Cardiac fibroblast (primary cell): ENCODE results near the gene THEMIS2.
A peak's percentile ranks its signal among the peaks of the same experiment; 100 is the strongest.

Source experiments
- DNase-seq, 2 donors: peaks; one replicate each; pipeline versions ENCODE4 v3.0.0 to v3.0.0-alpha.2; 2010; ENCODE audit warnings: low read depth in 2 of 2
- H3K4me3 ChIP-seq, 2 donors: replicated peaks in 1 of 2; 1 replicate in 1 of 2; 2 replicates in 1 of 2; pipeline ENCODE4 v1.5.1; 2011; ENCODE audit warnings: low read depth in 2 of 2, low read length in 2 of 2, mild to moderate bottlenecking in 2 of 2, moderate library complexity in 1 of 2
- TF ChIP-seq, protein P1 (sequence below): IDR thresholded peaks from one replicate; pipeline ENCODE4 v1.5.1; 2011; ENCODE audit warnings: low read depth, mild to moderate bottlenecking, low read length, inconsistent platforms

Gene THEMIS2

DNA sequence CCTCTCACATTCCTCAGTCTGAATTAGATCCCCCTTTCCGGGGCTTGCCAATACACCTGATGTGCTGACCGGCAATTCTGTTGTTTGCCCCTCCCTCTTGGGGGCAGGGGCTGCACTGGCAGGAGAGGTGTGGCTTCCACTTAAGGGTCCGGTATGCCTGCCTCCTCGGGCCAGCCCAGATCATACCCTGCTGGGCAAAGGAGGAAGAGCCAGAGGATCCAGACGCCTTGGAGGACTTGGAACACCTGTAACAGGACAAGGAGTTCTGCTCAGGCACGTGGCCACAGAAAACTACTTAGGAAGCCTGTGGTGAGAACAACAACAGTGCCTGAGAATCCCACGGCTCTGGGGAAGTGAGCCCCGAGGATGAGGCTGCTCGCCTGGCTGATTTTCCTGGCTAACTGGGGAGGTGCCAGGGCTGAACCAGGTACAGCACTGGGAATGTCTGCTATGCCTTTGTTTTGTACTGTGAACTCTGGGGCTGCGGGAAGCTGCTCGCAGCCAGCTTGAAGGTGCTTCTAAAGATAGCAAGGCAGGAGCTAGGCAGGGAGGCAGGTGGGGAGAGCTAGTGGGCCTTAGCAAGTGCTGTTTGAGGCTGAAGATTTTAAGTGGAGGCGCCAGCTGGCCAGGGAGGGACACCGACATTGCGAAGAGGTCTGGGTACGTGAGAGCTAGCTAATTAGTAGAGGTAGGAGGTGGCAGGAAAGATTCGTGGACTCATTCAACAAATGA lies 62.6 kb downstream of the THEMIS2 start, which contains the start of gene SMPDL3B:
SMPDL3B (plus strand) TSS at position 183 of the 732 bp plus-strand sequence; CDS start at position 367, 184 bp downstream.
- H3K4me3 ChIP-seq = no peak within 1 kb of the TSS
- DNase-seq = peak in 1 of 2 donors; percentile 9

DNA sequence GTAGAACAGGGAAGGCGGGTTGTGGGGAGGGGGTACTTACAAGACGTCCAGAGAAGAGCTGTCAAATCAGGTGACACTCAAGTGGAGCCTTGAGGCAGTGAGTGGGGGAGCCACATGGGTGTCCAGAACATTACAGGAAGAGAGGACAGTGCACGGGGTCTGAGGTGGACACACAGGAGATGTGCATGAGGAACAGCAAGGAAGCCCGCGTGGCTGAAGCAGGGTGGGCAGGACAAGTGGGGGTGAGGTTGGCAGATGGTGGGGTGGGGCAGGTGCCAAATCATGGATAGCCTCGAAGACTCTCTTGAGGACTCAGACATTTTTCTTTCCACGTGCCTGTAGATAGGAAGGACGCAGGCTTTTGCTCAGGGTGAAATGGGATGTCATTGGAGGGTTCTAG lies 63.4 kb downstream of the THEMIS2 start:
- H3K4me3 ChIP-seq = no peak overlapping the region
- no peak for DNase-seq

More for the DNA sequence above, 62.6 kb downstream of the THEMIS2 start, which contains the start of gene SMPDL3B:
- TF ChIP-seq, protein P1, sequence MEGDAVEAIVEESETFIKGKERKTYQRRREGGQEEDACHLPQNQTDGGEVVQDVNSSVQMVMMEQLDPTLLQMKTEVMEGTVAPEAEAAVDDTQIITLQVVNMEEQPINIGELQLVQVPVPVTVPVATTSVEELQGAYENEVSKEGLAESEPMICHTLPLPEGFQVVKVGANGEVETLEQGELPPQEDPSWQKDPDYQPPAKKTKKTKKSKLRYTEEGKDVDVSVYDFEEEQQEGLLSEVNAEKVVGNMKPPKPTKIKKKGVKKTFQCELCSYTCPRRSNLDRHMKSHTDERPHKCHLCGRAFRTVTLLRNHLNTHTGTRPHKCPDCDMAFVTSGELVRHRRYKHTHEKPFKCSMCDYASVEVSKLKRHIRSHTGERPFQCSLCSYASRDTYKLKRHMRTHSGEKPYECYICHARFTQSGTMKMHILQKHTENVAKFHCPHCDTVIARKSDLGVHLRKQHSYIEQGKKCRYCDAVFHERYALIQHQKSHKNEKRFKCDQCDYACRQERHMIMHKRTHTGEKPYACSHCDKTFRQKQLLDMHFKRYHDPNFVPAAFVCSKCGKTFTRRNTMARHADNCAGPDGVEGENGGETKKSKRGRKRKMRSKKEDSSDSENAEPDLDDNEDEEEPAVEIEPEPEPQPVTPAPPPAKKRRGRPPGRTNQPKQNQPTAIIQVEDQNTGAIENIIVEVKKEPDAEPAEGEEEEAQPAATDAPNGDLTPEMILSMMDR = peak; percentile 14

More for the DNA sequence above, 63.4 kb downstream of the THEMIS2 start:
- TF ChIP-seq, protein P1 = no peak
